Urinary bladder (tissue), 4 donors: ENCODE data around the gene CFAP97. TPM values are rescaled to one million over a fixed set of nuclear protein-coding genes. Genes with fewer than 3 reads are reported as not detected.
"Not testable (repeated sequence)": the region's sequence is repeated elsewhere in the genome, so short reads cannot be mapped to it uniquely, and the experiment has no call there.

ENCODE experiments used
- DNase-seq: peaks from one replicate; pipeline ENCODE4 v3.0.0-alpha.2; 2015; ENCODE audit errors: extremely low spot score
- H3K27ac ChIP-seq: one replicate; pipeline ENCODE4 v1.5.1; 2013; ENCODE audit warnings: low read depth, mild to moderate bottlenecking, moderate library complexity
- H3K36me3 ChIP-seq: one replicate; pipeline ENCODE4 v1.6.1; 2013; ENCODE audit warnings: mild to moderate bottlenecking, moderate library complexity; ENCODE audit not compliant: insufficient read depth
- H3K4me1 ChIP-seq: one replicate; pipeline ENCODE4 v1.6.1; 2013; ENCODE audit warnings: mild to moderate bottlenecking, moderate library complexity; ENCODE audit not compliant: insufficient read depth
- H3K4me3 ChIP-seq: one replicate; pipeline ENCODE4 v1.5.1; 2013; ENCODE audit warnings: low read depth, low read length
- WGBS: extraction: QIAGEN DNeasy Blood & Tissue Kit; methylation state at CpG from one replicate; pipeline ENCODE4 v1.1.7; 2013; 5-methylcytosine and 5-hydroxymethylcytosine counted together
- polyA plus RNA-seq: library from polyadenylated mRNA; stranded (reverse); fragments of 200-250 nt; gene quantifications from one replicate; pipeline ENCODE4 v1.2.3, GENCODE V29; 2013
- total RNA-seq: library from RNA; depleted of rRNA; stranded (reverse); fragments of >200 nt; gene quantifications from one replicate; pipeline ENCODE4 v1.2.3, GENCODE V29; 2014
- donor health status: healthy with polysubstance abuse.
- donor health status: healthy.

The CFAP97 gene
- total and polyA plus RNA-seq, 2 donors, result 19.0 to 59.8 TPM

DNA sequence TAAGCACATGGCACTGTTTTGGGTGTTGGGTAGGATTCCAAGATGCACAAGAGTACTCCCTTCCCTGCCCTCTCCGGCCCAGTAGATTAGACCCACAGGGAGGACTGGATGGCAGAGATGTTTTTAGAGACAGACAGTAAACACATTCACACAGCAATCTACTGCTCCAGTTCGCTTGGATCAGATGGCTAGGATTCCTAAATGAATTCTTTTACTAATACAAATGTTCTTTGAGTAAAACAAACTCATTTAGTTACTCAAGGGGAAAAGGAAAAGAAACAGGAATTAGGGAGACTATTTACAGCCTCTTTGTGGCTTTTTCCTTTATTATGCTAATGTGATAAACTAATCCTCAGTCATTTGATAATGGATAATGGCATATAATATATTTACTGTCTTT, 11.5 kb upstream of the CFAP97 start:
- Histone ChIP-seq H3K4me3 (no peak overlapping the region), H3K4me1 (no peaks in the 10 kb centered on the region), H3K36me3 (no peaks in the 10 kb centered on the region), H3K27ac (no peak overlapping the region)
- no peak for DNase-seq
- 44% methylated on average over 2 of the region's 2 CpGs for WGBS

DNA sequence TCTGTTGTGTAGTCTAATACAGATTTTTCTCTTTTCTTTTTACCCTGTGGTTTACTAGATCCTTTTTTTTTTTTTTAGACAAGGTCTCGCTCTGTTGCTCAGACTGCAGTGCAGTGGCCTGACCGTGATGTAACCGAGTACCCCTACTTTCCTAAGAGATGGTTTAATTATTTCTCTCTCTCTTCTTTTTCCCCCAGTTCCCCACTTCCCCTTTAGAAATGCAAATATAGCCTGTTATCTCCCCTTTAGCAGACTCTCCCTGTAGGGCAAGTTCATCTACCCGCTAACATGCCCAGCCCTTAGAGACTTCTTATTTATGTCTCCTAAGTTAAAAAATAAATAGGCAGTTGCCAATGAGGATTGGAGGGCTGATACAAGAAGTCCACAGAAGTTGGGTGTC, 10.1 kb upstream of the CFAP97 start:
- H3K4me1 ChIP-seq, result no peaks in the 10 kb centered on the region
- WGBS, result 96% methylated on average over 4 of the region's 4 CpGs

DNA sequence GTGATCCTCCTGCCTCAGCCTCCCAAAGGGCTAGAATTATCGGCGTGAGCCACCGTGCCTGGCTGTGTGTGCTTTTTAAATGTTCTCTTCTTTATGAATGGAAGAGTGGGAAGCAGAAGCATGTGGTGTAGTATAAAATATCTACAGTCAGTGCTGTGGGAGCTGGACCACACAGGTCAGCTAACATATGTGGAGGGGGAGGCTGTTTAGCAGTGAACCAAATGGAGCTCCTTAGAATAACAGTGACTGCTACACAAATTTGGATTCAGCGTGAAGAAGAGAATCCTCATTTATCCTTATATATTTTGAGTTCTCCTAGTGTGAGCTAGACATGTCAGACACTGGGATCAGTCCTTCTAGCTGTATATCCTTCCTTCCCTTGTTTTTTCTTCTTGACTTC, 8.8 kb upstream of the CFAP97 start:
- Histone ChIP-seq H3K4me3 (no peak overlapping the region), H3K4me1 (no peaks in the 10 kb centered on the region), H3K36me3 (no peaks in the 10 kb centered on the region), H3K27ac (no peak overlapping the region)
- DNase-seq, result no peak
- WGBS, result 96% methylated on average over 4 of the region's 4 CpGs

More for the DNA sequence above, 10.1 kb upstream of the CFAP97 start:
- H3K36me3 ChIP-seq, result no peaks in the 10 kb centered on the region
- H3K4me3 ChIP-seq, result no peak overlapping the region
- DNase-seq, result no peak
- H3K27ac ChIP-seq, result no peak overlapping the region

DNA sequence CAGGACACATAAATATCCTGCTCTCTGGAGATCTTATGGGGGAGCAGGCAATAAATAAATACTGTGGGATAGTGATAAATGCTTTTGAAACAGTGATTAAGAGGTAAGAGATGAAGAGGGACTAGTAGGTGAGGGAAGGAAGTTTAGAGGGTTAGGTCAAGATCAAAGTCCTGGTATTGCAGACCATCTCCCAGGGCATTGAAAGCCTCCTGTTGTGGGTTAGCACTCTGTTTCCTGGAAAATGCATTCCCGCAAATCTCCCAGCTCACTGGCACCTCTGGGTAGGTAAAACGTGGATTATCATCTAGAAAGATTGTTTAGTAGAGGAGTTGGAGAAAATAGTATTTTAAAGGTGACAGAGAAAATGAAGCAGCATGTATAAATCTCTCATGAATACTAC, 7.8 kb upstream of the CFAP97 start:
- Histone ChIP-seq H3K4me1 (no peaks in the 10 kb centered on the region), H3K27ac (no peak overlapping the region), H3K4me3 (no peak overlapping the region), H3K36me3 (no peaks in the 10 kb centered on the region)
- DNase-seq, result no peak
- 66% methylated on average over 2 of the region's 2 CpGs for WGBS

DNA sequence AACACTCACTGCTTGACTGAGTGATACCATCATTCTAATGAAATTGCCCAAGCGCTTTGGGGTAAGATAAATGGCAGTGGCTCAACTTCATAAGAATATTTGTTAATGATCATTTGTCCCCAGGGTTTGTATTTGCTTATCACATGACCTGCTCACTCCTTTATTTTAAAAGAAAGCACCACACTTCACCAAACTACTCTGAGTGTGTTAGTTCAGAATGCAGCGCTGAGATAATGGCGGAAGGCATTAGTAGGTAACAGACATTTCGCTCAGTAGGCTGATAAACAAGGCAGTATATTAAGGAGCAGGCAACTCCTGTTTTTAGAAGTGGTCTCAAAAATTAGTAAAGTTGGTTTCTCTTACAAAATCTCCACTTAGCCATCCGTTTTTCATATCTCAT, 7.2 kb upstream of the CFAP97 start:
- no peak for DNase-seq

DNA sequence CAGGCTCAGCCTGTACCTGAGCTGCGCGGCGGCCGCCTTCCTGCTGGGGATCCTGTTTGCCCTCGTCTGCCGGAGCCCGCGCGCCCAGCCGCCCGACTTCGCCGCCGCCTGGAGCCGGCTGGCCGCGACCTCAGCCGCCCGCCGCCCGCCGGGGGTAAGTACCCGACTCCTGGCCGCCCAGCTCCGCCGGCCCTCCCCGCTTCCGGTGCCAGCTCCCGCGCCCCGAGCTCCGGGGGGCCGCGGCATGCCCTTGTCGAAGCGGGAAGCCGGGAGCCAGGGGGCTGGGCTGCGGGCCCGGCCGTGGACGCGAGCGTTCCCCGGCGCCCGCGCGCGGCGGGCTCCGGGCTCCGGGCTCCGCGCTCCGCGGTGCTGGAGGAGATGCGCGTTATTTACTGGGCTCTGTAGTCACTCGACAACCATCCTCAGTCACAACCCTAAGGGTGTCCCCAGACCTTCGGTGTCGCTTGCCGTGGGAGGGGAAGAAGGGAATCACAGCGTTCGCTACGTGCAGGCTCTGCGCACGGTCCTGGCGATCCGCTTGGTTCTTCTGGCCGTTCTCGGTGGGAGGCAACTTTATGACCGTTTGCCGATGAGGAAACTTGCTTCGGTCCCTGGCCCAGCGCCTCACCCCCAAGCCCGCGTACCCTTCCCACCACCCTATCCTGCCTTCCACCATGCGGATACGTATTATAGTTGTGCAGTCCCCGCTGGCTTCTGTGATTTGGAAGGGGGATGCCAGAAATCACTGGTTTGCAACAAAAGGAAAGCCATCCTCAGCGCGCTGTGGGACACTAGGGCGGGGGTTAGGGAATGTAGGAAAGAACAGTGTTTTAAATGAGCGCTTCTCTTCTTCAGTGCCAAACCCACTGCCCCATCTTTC, 6.5 kb upstream of the CFAP97 start:
- no peaks in the 10 kb centered on the region for H3K36me3 ChIP-seq
- under 1% methylated on average over 84 of the region's 84 CpGs for WGBS
- DNase-seq, result no peak
- no peaks in the 10 kb centered on the region for H3K4me1 ChIP-seq
- H3K4me3 ChIP-seq, result peak overlapping the region; percentile 87
- H3K27ac ChIP-seq, result peak overlapping the region; percentile 88

More for the DNA sequence above, 7.2 kb upstream of the CFAP97 start:
- Histone ChIP-seq H3K4me1 (no peaks in the 10 kb centered on the region), H3K27ac (no peak overlapping the region), H3K36me3 (no peaks in the 10 kb centered on the region), H3K4me3 (peak overlapping the region; percentile 87)
- 54% methylated on average over 5 of the region's 5 CpGs for WGBS

DNA sequence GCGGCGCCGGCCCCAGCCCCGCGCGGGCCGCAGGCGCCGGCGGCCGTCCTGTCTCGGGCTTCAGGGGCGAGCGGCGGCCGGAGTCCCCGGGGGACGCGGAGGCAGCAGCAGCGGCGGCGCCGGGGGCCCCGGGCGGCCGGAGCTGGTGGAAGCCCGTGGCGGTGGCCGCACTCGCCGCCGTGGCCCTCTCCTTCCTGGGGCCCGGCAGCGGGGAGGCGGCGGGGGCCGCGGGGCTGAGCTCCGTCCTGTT, 6.0 kb upstream of the CFAP97 start:
- H3K4me1 ChIP-seq, DNase-seq, H3K36me3 ChIP-seq: not testable (repeated sequence)
- H3K4me3 ChIP-seq, result peak overlapping the region; percentile 87
- WGBS, result under 1% methylated on average over 37 of the region's 39 CpGs
- H3K27ac ChIP-seq, result peak overlapping the region; percentile 88

DNA sequence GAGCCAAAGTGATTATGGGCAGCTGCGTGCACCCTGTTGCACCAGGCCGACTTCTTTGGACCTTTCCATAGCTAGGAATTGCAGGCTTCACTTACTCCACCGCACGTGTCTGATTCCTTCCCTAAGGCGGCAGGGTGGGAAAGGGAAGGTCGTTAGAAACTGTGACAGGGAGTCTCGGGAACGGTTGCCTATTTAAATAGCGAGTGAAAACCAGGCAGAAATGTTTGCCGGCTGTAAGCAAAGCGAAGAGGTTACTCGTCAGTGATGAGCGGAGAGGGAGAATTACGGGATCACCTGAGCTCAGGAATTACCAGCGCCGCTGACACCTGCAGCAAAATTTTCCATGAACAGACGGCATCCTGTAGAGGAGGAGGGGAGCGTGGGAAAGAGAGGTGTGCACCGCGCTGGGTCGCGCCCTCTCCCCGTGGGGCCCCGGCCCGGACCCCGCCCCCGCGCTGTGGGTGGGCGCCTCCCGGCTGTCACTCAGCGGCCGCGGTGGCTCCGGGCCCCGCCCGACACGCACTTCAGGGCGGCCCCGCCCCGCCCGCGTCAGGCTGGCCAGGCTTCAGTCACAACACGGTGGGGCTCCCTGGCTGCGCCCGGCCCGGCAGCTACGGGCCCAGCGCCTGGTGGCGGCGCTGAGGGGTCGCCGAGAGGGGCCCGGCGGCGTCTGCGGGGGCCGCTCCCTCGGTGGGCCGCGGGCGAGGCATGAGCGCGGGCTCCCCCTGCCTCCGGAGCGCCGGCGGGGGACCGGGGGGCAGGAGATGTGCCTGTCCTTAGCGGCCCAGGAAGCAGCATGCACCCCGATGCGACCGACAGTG, 5.4 kb upstream of the CFAP97 start, which contains the start of gene SNX25:
TSS of gene SNX25 (plus strand) at position 568 of the 821 bp plus-strand sequence. CDS start at position 797, 229 bp downstream.
- peak within 1 kb of the TSS; percentile 88 for H3K27ac ChIP-seq
- no peaks in the 10 kb centered on the region for H3K4me1 ChIP-seq
- no peaks in the 10 kb centered on the region for H3K36me3 ChIP-seq
- DNase-seq, result no peak
- under 1% methylated on average over 72 of the region's 72 CpGs for WGBS
- H3K4me3 ChIP-seq, result peak within 1 kb of the TSS; percentile 87

DNA sequence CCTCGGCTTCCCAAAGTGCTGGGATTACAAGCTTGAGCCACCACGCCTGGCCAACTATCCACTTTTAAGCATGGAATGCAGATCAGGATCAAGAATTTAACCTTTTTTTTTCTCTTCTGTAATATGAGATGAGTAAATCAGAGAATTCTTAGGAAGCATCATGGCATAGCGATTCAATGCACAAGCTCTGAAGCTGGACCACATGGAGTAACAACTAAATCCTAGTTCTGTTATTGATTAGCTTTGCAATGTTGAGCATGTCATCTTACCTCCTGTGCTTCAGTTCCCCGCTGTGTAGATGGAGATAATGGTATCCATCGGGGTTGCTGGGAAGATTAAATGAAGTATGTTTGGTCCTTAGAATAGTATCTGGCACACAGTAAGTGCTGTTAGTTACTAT, 3.7 kb upstream of the CFAP97 start:
- Histone ChIP-seq H3K4me1 (no peaks in the 10 kb centered on the region), H3K4me3 (no peak overlapping the region)
- 96% methylated on average over 5 of the region's 5 CpGs for WGBS

DNA sequence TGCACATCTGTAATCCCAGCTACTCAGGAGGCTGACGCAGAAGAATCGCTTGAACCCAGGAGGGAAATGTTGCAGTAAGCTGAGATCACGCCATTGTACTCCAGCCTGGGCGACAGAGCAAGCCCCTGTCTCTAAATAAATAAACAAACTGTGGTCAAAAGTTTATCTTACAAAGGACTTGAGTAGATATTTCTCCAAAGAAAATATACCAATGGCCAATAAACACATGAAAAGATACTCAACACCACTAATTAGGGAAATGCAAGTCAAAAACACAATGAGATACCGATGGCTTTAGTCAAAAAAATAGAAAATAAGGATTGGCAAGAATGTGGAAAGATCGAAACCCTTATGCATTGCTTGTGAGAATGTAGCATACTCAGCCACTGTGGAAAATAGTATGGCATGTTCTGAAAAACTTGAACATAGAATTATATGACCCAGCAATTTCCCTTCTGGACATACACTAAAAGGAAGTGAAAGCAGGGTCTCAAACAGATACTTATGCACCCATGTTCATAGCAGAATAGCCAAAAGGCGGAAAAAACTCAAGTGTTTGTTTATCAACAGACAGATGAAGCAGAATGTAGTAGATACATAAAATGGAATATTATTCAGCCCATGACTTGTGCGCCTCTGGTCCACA, 2.0 kb upstream of the CFAP97 start:
- H3K4me1 ChIP-seq, result no peaks in the 10 kb centered on the region
- WGBS, result 93% methylated on average over 8 of the region's 8 CpGs
- no peak overlapping the region for H3K27ac ChIP-seq
- DNase-seq, result no peak
- H3K4me3 ChIP-seq, result no peak overlapping the region
- no peaks in the 10 kb centered on the region for H3K36me3 ChIP-seq

More for the DNA sequence above, 3.7 kb upstream of the CFAP97 start:
- H3K36me3 ChIP-seq, result no peaks in the 10 kb centered on the region
- DNase-seq, result no peak
- no peak overlapping the region for H3K27ac ChIP-seq

DNA sequence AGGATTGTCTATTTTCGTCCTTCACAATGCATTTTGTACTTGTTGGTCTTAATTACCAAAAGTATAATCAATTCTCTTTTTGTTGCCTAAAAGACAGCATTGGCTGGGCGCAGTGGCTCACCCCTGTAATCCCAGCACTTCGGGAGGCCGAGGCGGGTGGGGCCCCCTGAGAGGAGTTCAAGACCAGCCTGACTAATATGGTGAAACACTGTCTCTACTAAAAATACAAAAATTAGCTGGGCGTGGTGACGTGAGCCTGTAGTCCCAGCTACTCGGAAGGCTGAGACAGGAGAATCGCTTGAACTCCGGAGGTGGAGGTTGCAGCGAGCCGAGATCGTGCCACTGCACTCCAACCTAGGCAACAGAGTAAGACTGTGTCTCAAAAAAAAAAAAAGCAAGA, 1.3 kb upstream of the CFAP97 start:
- H3K4me1 ChIP-seq, H3K27ac ChIP-seq, H3K4me3 ChIP-seq, H3K36me3 ChIP-seq, DNase-seq: not testable (repeated sequence)
- 92% methylated on average over 13 of the region's 13 CpGs for WGBS

DNA sequence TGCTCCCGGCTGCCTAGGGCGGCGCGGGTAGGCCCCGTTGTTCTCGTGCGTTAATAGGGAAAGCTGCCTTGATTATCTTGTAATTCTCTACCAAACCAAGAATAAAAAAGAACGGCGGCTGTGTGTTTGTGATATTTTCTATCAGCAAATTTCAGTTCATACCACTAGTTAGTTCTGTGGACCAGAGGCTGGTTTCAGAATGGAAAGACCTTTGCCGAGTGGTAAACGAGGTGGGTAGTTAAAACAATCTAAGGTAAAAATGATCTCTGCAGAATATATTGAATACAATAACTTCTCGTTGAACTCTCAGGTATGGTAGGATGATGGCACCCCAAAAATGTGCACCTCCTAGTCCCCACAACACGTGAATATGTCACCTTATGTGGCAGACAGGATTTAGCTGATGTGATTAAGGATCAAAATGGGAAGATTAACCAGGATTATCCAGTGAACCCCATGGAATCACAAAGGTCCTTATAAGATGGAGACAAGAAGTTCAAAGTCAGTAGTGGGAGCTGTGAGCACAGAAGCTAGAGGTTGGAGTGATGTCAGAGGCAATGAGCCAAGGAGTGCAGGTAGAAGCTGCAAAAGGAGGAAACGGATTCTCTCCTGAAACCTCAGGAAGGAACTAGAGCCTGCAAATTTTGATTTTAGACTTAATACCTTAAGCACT, 574 bp upstream of the CFAP97 start:
- no peaks in the 10 kb centered on the region for H3K4me1 ChIP-seq
- H3K36me3 ChIP-seq, result no peaks in the 10 kb centered on the region
- DNase-seq, result no peak
- 5% methylated on average over 14 of the region's 14 CpGs for WGBS
- H3K4me3 ChIP-seq, result peak overlapping the region; percentile 73
- peak overlapping the region; percentile 98 for H3K27ac ChIP-seq

DNA sequence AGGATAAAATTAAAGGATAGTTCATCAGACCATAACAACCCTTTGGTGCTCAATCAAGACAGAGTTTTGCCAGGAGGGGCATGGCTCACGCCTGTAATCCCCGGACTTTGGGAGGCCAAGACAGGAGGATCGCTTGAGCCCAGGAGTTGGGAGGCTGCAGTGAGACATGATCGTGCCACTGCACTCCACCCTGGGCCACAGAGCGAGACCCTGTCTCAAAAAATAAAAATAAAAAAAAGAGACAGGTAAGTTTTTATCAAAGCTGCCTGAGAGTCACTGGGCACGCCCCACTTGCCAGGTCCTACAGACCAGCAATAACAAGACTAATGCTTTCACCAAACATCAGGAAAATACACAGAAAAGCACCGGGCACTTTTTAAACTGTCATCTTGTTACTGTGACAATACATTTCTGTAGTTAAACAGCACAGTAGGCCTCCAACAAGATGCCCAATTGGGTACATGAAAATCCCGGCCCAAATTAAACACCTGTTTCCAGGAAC, 765 bp downstream of the CFAP97 start:
- DNase-seq, result no peak
- H3K4me3 ChIP-seq, result peak overlapping the region; percentile 73
- H3K36me3 ChIP-seq, result no peaks in the 10 kb centered on the region
- WGBS, result 68% methylated on average over 8 of the region's 8 CpGs
- H3K4me1 ChIP-seq, result no peaks in the 10 kb centered on the region
- peak overlapping the region; percentile 98 for H3K27ac ChIP-seq
